SK-N-SH (cell line): ENCODE measurements around the gene ERC2. TPM values are rescaled to one million over a fixed set of nuclear protein-coding genes. Genes with fewer than 3 reads are reported as not detected.

Experiments
- CTCF ChIA-PET: fragments of 300-600, 350-600 bp; formaldehyde crosslinking; extraction: SDS; loops from one replicate; lab custom pipeline; 2021; lab: Yijun Ruan, JAX
- POLR2A ChIA-PET: fragments of 350-600 bp; sonication (Branson Sonifier 250); formaldehyde crosslinking; extraction: SDS; loops from one replicate; lab custom pipeline; 2020; ENCODE audit warnings: antibody characterized with exemption, inconsistent platforms; lab: Yijun Ruan, JAX
- DNase-seq: peaks from one replicate; pipeline ENCODE4 v3.0.0; 2012
- H2AFZ ChIP-seq: fragments of 200-600 bp; sonication (generic); 2 replicates; pipeline ENCODE4 v1.8.1; 2016; ENCODE audit warnings: antibody characterized with exemption, mild to moderate bottlenecking, low read depth
- H3F3A ChIP-seq: fragments of 200-600 bp; sonication (generic); replicated peaks from 2 replicates; pipeline ENCODE3; 2016; ENCODE audit warnings: antibody characterized with exemption, mild to moderate bottlenecking; ENCODE audit not compliant: insufficient read depth
- H3K27ac ChIP-seq, 2 experiments: fragments of 200-500 bp in 1 of 2; fragments of 200-600 bp in 1 of 2; sonication (Bioruptor generic) in 1 of 2; sonication (generic), shearing (Covaris generic) in 1 of 2; 2 replicates each; pipeline versions ENCODE4 v1.5.1 to v1.6.1; 2014 to 2016; ENCODE audit warnings: low read depth in 2 of 2, inconsistent platforms in 1 of 2, low read length in 1 of 2, mild to moderate bottlenecking in 1 of 2, mixed read lengths in 1 of 2
- H3K27me3 ChIP-seq: fragments of 200-600 bp; sonication (generic), shearing (Covaris generic); 2 replicates; pipeline ENCODE4 v1.6.1; 2016; ENCODE audit warnings: mixed run types; ENCODE audit not compliant: insufficient read depth
- H3K36me3 ChIP-seq, 2 experiments: fragments of 200-500 bp in 1 of 2; fragments of 200-600 bp in 1 of 2; sonication (Bioruptor generic) in 1 of 2; sonication (generic) in 1 of 2; replicated peaks in 1 of 2; 2 replicates each; pipeline versions ENCODE3 to v1.5.1; 2014 to 2016; ENCODE audit warnings: low read length in 1 of 2, mild to moderate bottlenecking in 1 of 2; ENCODE audit not compliant: insufficient read depth in 2 of 2, control insufficient read depth in 1 of 2
- H3K4me1 ChIP-seq, 2 experiments: fragments of 200-500 bp in 1 of 2; fragments of 200-600 bp in 1 of 2; sonication (Bioruptor generic) in 1 of 2; sonication (generic), shearing (Covaris generic) in 1 of 2; 2 replicates each; pipeline versions ENCODE4 v1.5.1 to v1.6.1; 2014 to 2016; ENCODE audit warnings: low read depth in 1 of 2, low read length in 1 of 2, mixed run types in 1 of 2; ENCODE audit not compliant: insufficient read depth in 2 of 2, control insufficient read depth in 1 of 2
- H3K4me2 ChIP-seq: fragments of 200-600 bp; sonication (generic), shearing (Covaris generic); 2 replicates; pipeline ENCODE4 v1.6.1; 2017; ENCODE audit warnings: mixed run types
- H3K4me3 ChIP-seq, 2 experiments: fragments of 200-500 bp in 1 of 2; fragments of 200-600 bp in 1 of 2; sonication (Bioruptor generic) in 1 of 2; sonication (generic), shearing (Covaris generic) in 1 of 2; 2 replicates each; pipeline versions ENCODE4 v1.5.1 to v1.8.1; 2014 to 2016; ENCODE audit warnings: low read depth in 2 of 2, inconsistent platforms in 1 of 2, low read length in 1 of 2, mild to moderate bottlenecking in 1 of 2, mixed read lengths in 1 of 2, moderate library complexity in 1 of 2
- H3K79me2 ChIP-seq: fragments of 200-600 bp; sonication (generic); 2 replicates; pipeline ENCODE4 v1.8.1; 2017; ENCODE audit warnings: mild to moderate bottlenecking; ENCODE audit not compliant: insufficient read depth
- H3K9ac ChIP-seq: fragments of 200-600 bp; sonication (generic); 2 replicates; pipeline ENCODE4 v1.6.1; 2017; ENCODE audit warnings: mixed run types
- H3K9me2 ChIP-seq: fragments of 200-600 bp; sonication (generic); 2 replicates; pipeline ENCODE4 v1.6.1; 2017; ENCODE audit warnings: mixed run types
- H3K9me3 ChIP-seq: fragments of 200-600 bp; sonication (generic); 2 replicates; pipeline ENCODE4 v1.6.1; 2017; ENCODE audit warnings: mixed run types, mild to moderate bottlenecking, moderate library complexity
- H4K20me1 ChIP-seq: fragments of 200-600 bp; sonication (generic); 2 replicates; pipeline ENCODE4 v1.6.1; 2017; ENCODE audit warnings: mild to moderate bottlenecking, mixed run types; ENCODE audit not compliant: insufficient read depth
- CTCF ChIP-seq: fragments of 200-600 bp; sonication (generic); IDR thresholded peaks from 2 replicates; pipeline ENCODE4 v1.6.1; 2017; ENCODE audit warnings: antibody characterized with exemption, mild to moderate bottlenecking, moderate library complexity
- EP300 ChIP-seq, 2 experiments: IDR thresholded peaks; 2 replicates each; pipeline versions ENCODE4 v1.4.0 to v1.6.1; 2012; ENCODE audit warnings: borderline replicate concordance in 1 of 2, low read depth in 1 of 2, low read length in 1 of 2
- EZH2phosphoT487 ChIP-seq: fragments of 200-600 bp; sonication (generic); IDR thresholded peaks from 2 replicates; pipeline ENCODE4 v1.6.1; 2017; ENCODE audit warnings: low read depth, mixed run types, mild to moderate bottlenecking, antibody characterized with exemption, moderate library complexity, borderline replicate concordance
- FOSL2 ChIP-seq: IDR thresholded peaks from 2 replicates; pipeline ENCODE4 v1.4.0; 2012; ENCODE audit warnings: low read depth, mild to moderate bottlenecking, moderate library complexity, borderline replicate concordance
- FOXJ3 ChIP-seq: sonication (generic); formaldehyde crosslinking; IDR thresholded peaks from 2 replicates; pipeline ENCODE4 v1.5.1; 2020; ENCODE audit warnings: mild to moderate bottlenecking, missing genetic modification reagents
- GABPA ChIP-seq: IDR thresholded peaks from 2 replicates; pipeline ENCODE4 v1.4.0; 2012; ENCODE audit warnings: low read depth, mild to moderate bottlenecking
- GATA2 ChIP-seq: sonication (generic); formaldehyde crosslinking; IDR thresholded peaks from 2 replicates; pipeline ENCODE4 v1.5.0; 2020; ENCODE audit warnings: mild to moderate bottlenecking, missing genetic modification reagents
- MEF2A ChIP-seq: IDR thresholded peaks from 2 replicates; pipeline ENCODE4 v1.4.0; 2012; ENCODE audit warnings: low read depth, borderline replicate concordance
- MXI1 ChIP-seq: IDR thresholded peaks from 2 replicates; pipeline ENCODE4 v1.6.1; 2012; ENCODE audit warnings: mild to moderate bottlenecking, low read depth, low read length, improper control_type of control experiment
- PBX3 ChIP-seq: IDR thresholded peaks from 2 replicates; pipeline ENCODE4; 2012
- POLR2AphosphoS5 ChIP-seq: IDR thresholded peaks from 2 replicates; pipeline ENCODE4 v1.6.1; 2012; ENCODE audit warnings: low read depth, low read length
- RXRA ChIP-seq: IDR thresholded peaks from 2 replicates; pipeline ENCODE4 v1.4.0; 2012; ENCODE audit warnings: low read depth, mild to moderate bottlenecking, borderline replicate concordance
- TAF1 ChIP-seq: IDR thresholded peaks from 2 replicates; pipeline ENCODE4 v1.6.1; 2012; ENCODE audit warnings: low read depth, mild to moderate bottlenecking, low read length, moderate library complexity, borderline replicate concordance
- TCF12 ChIP-seq: IDR thresholded peaks from 2 replicates; pipeline ENCODE4 v1.4.0; 2012
- USF1 ChIP-seq: IDR thresholded peaks from 2 replicates; pipeline ENCODE4 v1.4.0; 2012; ENCODE audit warnings: low read depth, borderline replicate concordance
- USF2 ChIP-seq: fragments of 150-350 bp; IDR thresholded peaks from 2 replicates; pipeline ENCODE4 v1.6.1; 2017; ENCODE audit warnings: antibody characterized with exemption, low read length, low read depth, borderline replicate concordance
- ZBTB33 ChIP-seq: IDR thresholded peaks from 2 replicates; pipeline ENCODE4 v1.4.0; 2012; ENCODE audit warnings: low read depth, borderline replicate concordance
- WGBS: methylation state at CpG from one replicate; pipeline ENCODE4 v1.1.6; 2017; ENCODE audit warnings: low lambda C conversion rate; 5-methylcytosine and 5-hydroxymethylcytosine counted together
- polyA plus RNA-seq, 3 experiments: library from polyadenylated mRNA; depleted of rRNA; stranded (reverse); fragments of >200 nt; gene quantifications; 2 replicates each; pipeline ENCODE4 v1.2.3, GENCODE V29; 2012

ERC2 gene
- polyA plus RNA-seq, 1 of the 3 experiments (the other 2 are of a cell fraction) = 1.6 TPM

DNA sequence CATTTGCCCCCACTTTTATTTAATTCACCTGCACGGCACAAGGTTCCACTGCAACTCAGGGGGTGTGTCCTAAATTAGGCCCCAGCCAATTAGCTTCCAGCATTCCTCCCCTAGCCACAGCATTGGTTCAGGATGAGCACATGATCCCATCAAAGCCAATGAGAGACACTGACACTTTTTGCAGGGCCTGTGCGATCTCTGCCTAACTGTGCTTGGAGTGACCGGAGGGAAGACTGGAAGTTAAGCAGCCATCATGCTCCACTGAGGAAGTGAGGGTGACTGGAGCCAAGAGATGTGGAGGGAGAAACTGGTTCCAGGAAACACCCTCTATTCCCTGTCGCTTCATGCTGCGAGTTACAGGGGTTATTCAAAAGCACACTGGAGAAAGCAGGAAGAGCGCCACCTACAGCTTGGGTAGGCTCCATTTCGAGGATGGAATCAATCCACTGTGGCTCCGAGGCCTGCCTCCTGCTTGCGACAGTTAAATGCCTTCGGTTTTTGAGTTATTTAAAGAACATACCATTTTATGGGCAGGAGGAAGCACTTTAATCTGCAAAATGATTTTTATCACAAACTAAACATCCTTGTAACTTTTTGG lies 858.9 kb downstream of the ERC2 start:
- no peak for DNase-seq
- H3K36me3 ChIP-seq = no peaks in the 10 kb centered on the region
- no peaks in the 10 kb centered on the region for H3K9me2 ChIP-seq
- H4K20me1 ChIP-seq = no peaks in the 10 kb centered on the region
- TF ChIP-seq USF2 = no peak
- TF ChIP-seq EZH2phosphoT487 = no peak
- TF ChIP-seq GATA2 (CRISPR knock-in tag) = no peak
- no peak for TF ChIP-seq POLR2AphosphoS5
- TF ChIP-seq FOSL2 = no peak
- no peak for TF ChIP-seq FOXJ3 (CRISPR knock-in tag)
- TF ChIP-seq CTCF = peak; percentile 31; the same call in 1 of the 2 replicates
- no peak for TF ChIP-seq RXRA
- no peak for TF ChIP-seq USF1
- no peak overlapping the region for H3K9ac ChIP-seq
- ChIA-PET CTCF (interaction anchor here (0.9 kb wide), 1 partner anchor 48 kb away, joined by 3 read pairs; no protein-coding TSS in a partner anchor), POLR2A (no interaction called here)
- WGBS = 89% methylated on average over 8 of the region's 10 CpGs
- H3K27me3 ChIP-seq = no peaks in the 10 kb centered on the region
- H3K79me2 ChIP-seq = no peaks in the 10 kb centered on the region
- peaks cover 3% of the 10 kb centered on the region for H3F3A ChIP-seq
- no peaks in the 10 kb centered on the region; a peak in 1 of 4 replicates for H3K4me1 ChIP-seq
- H3K4me2 ChIP-seq = no peak overlapping the region
- no peak overlapping the region for H2AFZ ChIP-seq
- H3K4me3 ChIP-seq = no peak overlapping the region
- no peaks in the 10 kb centered on the region for H3K9me3 ChIP-seq
- no peak overlapping the region for H3K27ac ChIP-seq

- WGBS = 80% methylated on average over 8 of the region's 8 CpGs
- TF ChIP-seq MXI1 (no peak), TCF12 (no peak), USF1 (no peak), GATA2 (CRISPR knock-in tag) (no peak), GABPA (no peak), ZBTB33 (no peak), MEF2A (no peak), TAF1 (no peak), EZH2phosphoT487 (no peak), RXRA (no peak), FOSL2 (no peak), PBX3 (no peak), EP300 (IDR thresholded peaks at IDR 0.05; ENCODE audit: borderline replicate concordance in 1 of 2, low read depth in 1 of 2, low read length in 1 of 2) (no peak)
These were observed 859.8 kb downstream of the ERC2 start for GRCh38 chr3:55608301-55608937.

More at GRCh38 chr3:55608301-55608937, 859.8 kb downstream of the ERC2 start:
- Histone ChIP-seq H3K4me3 (no peak overlapping the region), H3K4me2 (no peak overlapping the region), H3K4me1 (no peaks in the 10 kb centered on the region; a peak in 1 of 4 replicates), H3F3A (peaks cover 3% of the 10 kb centered on the region), H2AFZ (no peak overlapping the region), H4K20me1 (no peaks in the 10 kb centered on the region), H3K9ac (no peak overlapping the region), H3K9me2 (no peaks in the 10 kb centered on the region), H3K9me3 (no peaks in the 10 kb centered on the region), H3K79me2 (no peaks in the 10 kb centered on the region), H3K27me3 (no peaks in the 10 kb centered on the region), H3K27ac (no peak overlapping the region), H3K36me3 (no peaks in the 10 kb centered on the region)
- POLR2A ChIA-PET = no interaction called here
- CTCF ChIA-PET = no interaction called here
- DNase-seq = no peak
